Vagina (tissue), 2 donors: ENCODE measurements around the gene ACVR2A. TPM values are rescaled to one million over a fixed set of nuclear protein-coding genes. Genes with fewer than 3 reads are reported as not detected.

Source experiments
- DNase-seq, 2 donors: peaks; one replicate each; pipeline ENCODE4 v3.0.0-alpha.2; 2017; ENCODE audit errors: extremely low spot score in 2 of 2
- H3K27ac ChIP-seq: fragments of 200-600 bp; sonication (generic); one replicate; pipeline ENCODE4 v1.5.1; 2019
- H3K27me3 ChIP-seq: fragments of 200-600 bp; sonication (generic); one replicate; pipeline ENCODE4 v1.5.1; 2019
- H3K36me3 ChIP-seq, 2 donors: fragments of 200-600 bp; sonication (generic); one replicate each; pipeline ENCODE4 v1.5.1; 2017 to 2019
- H3K4me1 ChIP-seq: fragments of 200-600 bp; sonication (generic); one replicate; pipeline ENCODE4 v1.5.1; 2019
- H3K4me3 ChIP-seq, 2 donors: fragments of 200-600 bp; sonication (generic); 1 replicate in 1 of 2; 2 replicates in 1 of 2; pipeline ENCODE4 v1.5.1; 2016 to 2019
- H3K9me3 ChIP-seq: fragments of 200-600 bp; sonication (generic); one replicate; pipeline ENCODE4 v1.5.1; 2019
- POLR2A ChIP-seq, 2 donors: fragments of 450-650 bp; IDR thresholded peaks; one replicate each; pipeline ENCODE4 v1.6.1; 2017; ENCODE audit warnings: antibody characterized with exemption in 2 of 2, mild to moderate bottlenecking in 2 of 2, moderate library complexity in 2 of 2
- POLR2AphosphoS5 ChIP-seq, 2 donors: sonication (generic); formaldehyde crosslinking; IDR thresholded peaks; one replicate each; pipeline ENCODE4 v1.9.0; 2017; ENCODE audit warnings: antibody characterized with exemption in 2 of 2, mild to moderate bottlenecking in 2 of 2, low read depth in 1 of 2; ENCODE audit not compliant: insufficient read depth in 1 of 2
- intact Hi-C: fragments of 100-400 bp; cut with DNase I; formaldehyde crosslinking; loops from one replicate; pipeline ENCODE4 v1.15.1; 2023
- total RNA-seq: library from RNA; depleted of rRNA; stranded (reverse); fragments of >200 nt; gene quantifications from one replicate; pipeline ENCODE4 v1.2.3, GENCODE V29; 2016
- TF ChIP-seq, protein P1 (sequence below), 3 experiments: fragments of 450-650 bp in 2 of 3; fragments of 200-600 bp in 1 of 3; sonication (generic) in 1 of 3; IDR thresholded peaks; one replicate each; pipeline ENCODE4 v1.5.1; 2017 to 2019; ENCODE audit warnings: antibody characterized with exemption in 3 of 3, mild to moderate bottlenecking in 2 of 3, moderate library complexity in 2 of 3

ACVR2A gene
- total RNA-seq, 1 donor from 2014 or later: 29.7 TPM

DNA sequence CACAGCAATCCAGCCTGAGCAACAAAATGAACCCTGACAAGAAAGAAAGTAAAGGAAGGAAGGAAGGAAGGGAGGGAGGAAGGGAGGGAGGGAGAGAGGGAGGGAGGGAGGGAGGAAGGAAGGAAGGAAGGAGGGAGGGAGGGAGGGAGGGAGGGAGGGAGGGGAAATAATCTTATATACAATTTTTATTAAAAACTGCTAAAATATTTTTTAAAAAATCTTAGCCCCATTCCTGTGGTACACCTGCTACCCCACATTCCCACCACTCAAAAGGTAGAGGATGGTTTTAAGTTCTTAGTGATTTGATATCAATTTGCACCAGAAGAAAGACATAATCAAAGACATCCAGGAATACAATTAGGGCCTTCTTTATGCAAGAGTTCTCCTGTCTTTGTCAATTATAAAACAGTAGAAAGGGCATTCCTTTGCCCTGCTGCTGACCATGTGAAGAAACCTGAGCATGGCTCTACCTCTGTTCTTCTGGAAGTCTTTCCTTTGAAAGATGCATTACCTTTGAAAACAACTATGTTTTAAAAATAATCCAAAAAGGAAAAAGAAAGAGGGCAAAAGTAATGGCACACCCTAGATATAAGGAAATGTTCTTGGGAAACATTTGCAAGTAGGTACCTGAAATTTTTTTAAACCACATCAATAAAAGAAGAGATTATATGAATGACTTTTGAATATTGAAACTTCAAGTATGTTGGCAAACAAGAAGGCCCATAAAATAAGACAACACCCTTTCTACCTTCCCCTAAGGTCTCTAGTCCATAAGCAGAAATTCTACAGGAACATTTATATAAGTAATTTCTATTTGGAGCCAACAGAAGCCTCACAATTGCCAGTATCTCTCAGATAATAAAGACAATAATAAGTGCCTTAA is 33.7 kb upstream of the ACVR2A start:
- Histone ChIP-seq H3K36me3 (no peaks in the 10 kb centered on the region), H3K9me3 (no peaks in the 10 kb centered on the region), H3K4me1 (peaks cover 5% of the 10 kb centered on the region), H3K27ac (no peak overlapping the region), H3K27me3 (no peaks in the 10 kb centered on the region), H3K4me3 (no peak overlapping the region)
- no peak for DNase-seq
- intact Hi-C loops: no loop called here
- TF ChIP-seq POLR2A (IDR thresholded peaks at IDR 0.05) (no peak), POLR2AphosphoS5 (IDR thresholded peaks at IDR 0.05; ENCODE audit: insufficient read depth in 1 of 2, low read depth in 1 of 2) (peak in 1 of 2 donors; percentile 47)
- TF ChIP-seq, protein P1, sequence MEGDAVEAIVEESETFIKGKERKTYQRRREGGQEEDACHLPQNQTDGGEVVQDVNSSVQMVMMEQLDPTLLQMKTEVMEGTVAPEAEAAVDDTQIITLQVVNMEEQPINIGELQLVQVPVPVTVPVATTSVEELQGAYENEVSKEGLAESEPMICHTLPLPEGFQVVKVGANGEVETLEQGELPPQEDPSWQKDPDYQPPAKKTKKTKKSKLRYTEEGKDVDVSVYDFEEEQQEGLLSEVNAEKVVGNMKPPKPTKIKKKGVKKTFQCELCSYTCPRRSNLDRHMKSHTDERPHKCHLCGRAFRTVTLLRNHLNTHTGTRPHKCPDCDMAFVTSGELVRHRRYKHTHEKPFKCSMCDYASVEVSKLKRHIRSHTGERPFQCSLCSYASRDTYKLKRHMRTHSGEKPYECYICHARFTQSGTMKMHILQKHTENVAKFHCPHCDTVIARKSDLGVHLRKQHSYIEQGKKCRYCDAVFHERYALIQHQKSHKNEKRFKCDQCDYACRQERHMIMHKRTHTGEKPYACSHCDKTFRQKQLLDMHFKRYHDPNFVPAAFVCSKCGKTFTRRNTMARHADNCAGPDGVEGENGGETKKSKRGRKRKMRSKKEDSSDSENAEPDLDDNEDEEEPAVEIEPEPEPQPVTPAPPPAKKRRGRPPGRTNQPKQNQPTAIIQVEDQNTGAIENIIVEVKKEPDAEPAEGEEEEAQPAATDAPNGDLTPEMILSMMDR (IDR thresholded peaks at IDR 0.05): no peak

DNA sequence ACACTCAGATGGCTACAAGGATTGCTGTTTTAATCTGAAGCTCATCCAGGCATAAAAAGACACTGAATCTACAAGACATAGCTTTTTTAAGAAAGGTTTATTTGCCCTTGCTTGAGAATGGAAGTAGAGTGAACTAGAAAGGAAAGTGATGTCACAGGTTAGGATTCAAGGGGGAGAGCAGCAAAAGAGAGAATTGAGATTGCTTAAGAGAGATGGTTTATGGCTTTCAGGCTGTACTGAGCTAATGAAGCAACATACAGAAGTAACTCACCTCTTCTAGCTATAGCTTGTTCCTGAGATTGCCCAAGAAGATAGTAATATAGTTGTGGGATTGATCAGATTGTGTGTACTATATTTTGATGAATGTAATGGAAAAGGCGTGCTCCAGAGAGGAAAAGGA is 26.1 kb upstream of the ACVR2A start:
- no peaks in the 10 kb centered on the region for H3K9me3 ChIP-seq
- no peaks in the 10 kb centered on the region for H3K4me1 ChIP-seq
- intact Hi-C loops: no loop called here
- H3K4me3 ChIP-seq: no peak overlapping the region
- no peaks in the 10 kb centered on the region for H3K27me3 ChIP-seq
- DNase-seq: no peak
- TF ChIP-seq POLR2A (IDR thresholded peaks at IDR 0.05): no peak
- TF ChIP-seq POLR2AphosphoS5 (IDR thresholded peaks at IDR 0.05; ENCODE audit: insufficient read depth in 1 of 2, low read depth in 1 of 2): no peak
- TF ChIP-seq, protein P1 (IDR thresholded peaks at IDR 0.05): no peak
- H3K27ac ChIP-seq: no peak overlapping the region
- no peaks in the 10 kb centered on the region for H3K36me3 ChIP-seq

GRCh38 chr2:147824620-147825019 is 20.2 kb upstream of the ACVR2A start:
- Histone ChIP-seq H3K27ac (no peak overlapping the region), H3K9me3 (no peaks in the 10 kb centered on the region), H3K27me3 (no peaks in the 10 kb centered on the region), H3K4me3 (no peak overlapping the region), H3K4me1 (no peaks in the 10 kb centered on the region), H3K36me3 (no peaks in the 10 kb centered on the region)
- intact Hi-C loops: no loop called here
- TF ChIP-seq POLR2AphosphoS5 (IDR thresholded peaks at IDR 0.05; ENCODE audit: insufficient read depth in 1 of 2, low read depth in 1 of 2) (no peak), POLR2A (IDR thresholded peaks at IDR 0.05) (no peak)
- TF ChIP-seq, protein P1 (IDR thresholded peaks at IDR 0.05): no peak
- no peak for DNase-seq

GRCh38 chr2:147826278-147827087 is 18.3 kb upstream of the ACVR2A start:
- Histone ChIP-seq H3K4me1 (no peaks in the 10 kb centered on the region), H3K9me3 (no peaks in the 10 kb centered on the region), H3K27me3 (no peaks in the 10 kb centered on the region), H3K27ac (no peak overlapping the region), H3K36me3 (no peaks in the 10 kb centered on the region), H3K4me3 (no peak overlapping the region)
- DNase-seq: no peak
- no peak for TF ChIP-seq POLR2AphosphoS5 (IDR thresholded peaks at IDR 0.05; ENCODE audit: insufficient read depth in 1 of 2, low read depth in 1 of 2)
- TF ChIP-seq, protein P1 (IDR thresholded peaks at IDR 0.05): no peak
- no peak for TF ChIP-seq POLR2A (IDR thresholded peaks at IDR 0.05)
- intact Hi-C loops: no loop called here
